Fibroblast of skin of right biceps (primary cell): ENCODE measurements around the gene MSLN.

ENCODE experiments used
- DNase-seq: peaks from one replicate; pipeline ENCODE4 v3.0.0-alpha.2; 2013

Gene MSLN

DNA sequence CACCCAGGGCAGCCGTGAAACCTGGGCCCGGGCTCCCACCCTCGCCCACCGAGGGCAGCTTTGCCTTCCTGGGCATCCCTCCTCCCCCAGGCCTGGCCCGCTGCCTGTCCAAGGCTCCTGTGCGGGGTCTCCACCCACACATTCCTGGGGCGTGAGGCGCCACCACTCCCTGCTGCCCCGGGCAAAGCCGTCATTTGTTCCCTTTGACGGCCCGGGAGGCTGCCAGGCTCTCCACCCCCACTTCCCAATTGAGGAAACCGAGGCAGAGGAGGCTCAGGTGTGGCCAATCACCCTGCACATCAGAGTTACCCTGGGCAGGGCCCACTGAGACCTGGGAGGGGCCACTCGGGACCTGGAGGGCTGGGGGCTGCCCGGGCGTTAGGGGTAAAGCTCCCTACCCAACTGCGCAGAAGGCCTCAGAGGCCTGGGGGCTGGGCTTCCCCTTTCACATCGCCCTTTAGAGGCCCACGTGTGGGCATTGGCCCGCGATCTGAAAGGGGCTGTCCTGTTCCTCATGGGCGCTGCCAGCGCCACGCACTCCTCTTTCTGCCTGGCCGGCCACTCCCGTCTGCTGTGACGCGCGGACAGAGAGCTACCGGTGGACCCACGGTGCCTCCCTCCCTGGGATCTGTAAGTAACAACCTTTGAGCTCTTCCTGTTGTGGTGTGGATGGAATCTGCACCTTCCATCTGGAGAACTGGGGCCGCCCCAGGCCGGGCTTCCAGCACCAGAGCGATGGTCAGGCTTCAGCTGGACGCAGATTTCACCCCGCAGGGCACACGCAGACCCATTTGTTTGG lies at the start of gene MSLN:
Gene MSLN, plus strand, starts transcription at position 190 of the 799 bp plus-strand sequence. CDS start 1,947 bp downstream, outside the sequence.
- no peak for DNase-seq

DNA sequence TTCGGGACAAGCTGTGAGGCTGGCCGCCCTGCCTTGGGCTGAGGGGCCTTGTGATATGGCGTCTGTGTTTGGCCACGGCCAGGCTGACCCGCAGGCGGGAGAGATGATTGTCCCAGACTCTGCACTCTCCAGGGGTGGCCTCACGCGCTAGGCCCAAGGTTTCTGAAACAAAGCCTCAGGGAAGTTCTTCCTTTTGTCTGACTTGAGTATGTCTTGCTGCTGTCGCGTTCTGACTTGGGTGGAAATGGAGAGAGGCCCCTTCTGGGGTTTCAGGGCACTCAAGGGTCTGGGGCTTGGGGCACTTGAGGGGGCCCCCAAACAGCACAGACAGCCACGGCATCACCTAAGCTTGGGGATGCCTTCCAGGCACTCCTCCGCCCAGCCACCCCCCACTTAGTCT lies 49.5 kb upstream of the MSLN start:
- no peak for DNase-seq

DNA sequence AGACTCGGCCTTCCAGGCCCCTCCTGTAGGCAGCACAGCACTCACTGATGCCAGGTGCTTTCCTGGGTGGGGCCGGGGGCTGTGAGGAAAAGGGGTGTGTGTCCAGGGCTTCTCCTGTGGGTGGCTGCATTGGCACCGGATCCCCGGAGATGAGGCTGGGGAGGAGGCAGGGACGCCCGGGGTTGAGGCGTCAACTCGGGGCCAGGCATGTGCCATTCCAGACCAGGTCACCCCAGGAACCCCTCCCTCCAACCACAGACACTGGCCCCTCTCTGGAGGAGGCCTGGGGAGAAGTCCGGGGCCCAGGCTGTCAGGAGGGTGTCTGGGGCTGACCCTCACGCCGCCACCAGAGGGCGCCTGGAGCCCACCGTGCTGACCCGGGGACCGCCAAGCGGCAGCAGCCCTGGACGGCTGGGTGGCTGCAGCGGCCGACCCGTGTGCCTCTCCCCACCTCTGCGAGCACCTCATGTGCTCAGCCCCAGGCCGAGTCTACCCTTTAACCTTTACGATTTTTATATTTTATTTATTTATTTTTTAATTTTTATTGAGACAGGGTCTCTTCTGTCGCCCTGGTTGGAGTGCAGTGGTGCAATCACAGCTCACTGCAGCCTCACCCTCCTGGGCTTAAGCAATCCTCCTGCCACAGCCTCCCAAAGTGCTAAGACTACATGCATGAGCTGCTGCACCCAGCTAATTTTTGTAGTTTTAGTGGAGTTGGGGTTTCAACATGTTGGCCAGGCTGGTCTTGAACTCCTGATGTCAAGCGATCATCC lies 48.8 kb upstream of the MSLN start:
- peak; percentile 58 for DNase-seq

DNA sequence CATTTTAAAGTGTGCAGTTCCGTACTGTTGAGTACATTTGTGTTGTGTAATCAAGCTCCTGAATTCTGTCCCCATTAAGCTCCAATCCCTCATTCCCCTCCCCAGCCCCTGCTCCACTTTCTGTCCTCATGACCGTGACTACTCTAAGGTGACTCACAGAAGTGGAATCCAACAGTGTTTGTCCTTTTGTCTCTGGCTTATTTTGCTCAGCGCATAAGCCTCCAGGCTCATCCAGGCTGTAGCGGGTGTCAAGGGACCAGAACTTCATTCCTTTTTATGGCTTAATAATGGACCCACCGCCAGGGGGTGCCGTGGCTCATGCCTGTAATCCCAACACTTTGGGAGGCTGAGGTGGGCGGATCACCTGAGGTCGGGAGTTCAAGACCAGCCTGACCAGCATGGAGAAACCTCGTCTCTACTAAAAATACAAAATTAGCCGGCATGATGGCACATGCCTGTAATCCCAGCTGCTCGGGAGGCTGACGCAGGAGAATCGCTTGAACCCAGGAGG lies 47.7 kb upstream of the MSLN start:
- peak; percentile 96 for DNase-seq

DNA sequence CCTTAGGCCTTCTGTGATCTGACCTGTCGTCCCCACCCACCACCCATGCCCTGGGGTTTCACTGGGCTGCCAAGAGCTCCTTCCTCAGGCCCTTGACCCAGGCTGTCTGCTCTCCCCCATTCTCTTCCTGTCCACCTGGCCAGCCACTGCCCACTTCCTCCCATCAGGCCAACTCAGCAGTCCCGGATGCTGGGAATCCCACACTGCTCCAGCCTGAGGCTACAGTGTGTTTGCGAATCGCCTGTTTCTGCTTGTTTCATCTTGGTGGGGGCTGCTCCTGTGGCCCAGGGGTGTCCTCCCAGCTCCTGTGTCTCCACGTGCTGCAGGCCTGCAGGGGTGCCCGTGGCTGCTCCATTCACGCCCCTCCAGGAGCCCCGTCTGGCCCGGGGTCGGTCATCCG lies 46.5 kb upstream of the MSLN start:
- no peak for DNase-seq

DNA sequence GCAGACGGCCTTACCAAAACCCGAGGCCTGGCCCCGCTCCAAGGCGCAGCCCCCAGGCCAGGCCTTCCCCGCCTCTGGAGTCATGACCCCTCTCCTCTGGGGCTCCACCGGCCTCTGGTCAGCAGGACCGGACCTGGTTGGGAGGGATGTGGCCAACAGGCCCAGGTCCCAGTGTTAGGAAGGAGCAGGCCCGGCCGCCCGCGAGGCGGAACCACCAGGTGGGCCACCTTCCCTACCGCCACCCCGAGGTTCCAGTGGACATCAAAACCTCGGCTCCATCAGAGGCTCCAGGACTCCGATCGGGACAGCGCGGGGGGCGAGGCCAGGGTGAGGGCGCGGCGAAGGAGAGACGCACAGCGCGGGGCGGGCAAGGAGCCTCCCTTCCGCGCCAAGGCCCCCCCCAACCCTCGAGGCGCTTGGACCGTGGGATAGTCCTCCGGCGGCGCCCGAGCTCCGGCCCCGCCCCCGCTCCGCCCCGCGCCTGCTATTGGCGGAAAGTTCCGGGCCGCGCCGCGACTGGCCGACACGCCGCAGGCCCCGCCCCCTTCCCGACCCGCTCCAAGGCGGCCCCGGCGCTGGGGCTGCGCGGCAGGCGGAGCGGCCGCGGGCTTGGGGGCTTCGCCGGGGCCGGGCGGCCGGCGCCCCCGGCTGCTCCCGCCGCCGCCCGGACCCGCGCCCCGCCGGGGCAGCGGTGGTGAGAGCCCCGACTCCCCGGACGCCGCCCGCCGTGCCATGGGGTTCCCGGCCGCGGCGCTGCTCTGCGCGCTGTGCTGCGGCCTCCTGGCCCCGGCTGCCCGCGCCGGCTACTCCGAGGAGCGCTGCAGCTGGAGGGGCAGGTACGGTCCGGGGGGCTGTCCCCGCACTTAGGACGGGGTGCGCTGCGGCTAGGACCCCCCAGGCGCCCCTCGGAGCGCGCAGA lies 45.7 kb upstream of the MSLN start, which contains the start of gene METRN:
Gene METRN, plus strand, starts transcription at position 561 of the 919 bp plus-strand sequence. Its CDS starts 172 bp downstream, at position 733.
- peak; percentile 87 for DNase-seq

DNA sequence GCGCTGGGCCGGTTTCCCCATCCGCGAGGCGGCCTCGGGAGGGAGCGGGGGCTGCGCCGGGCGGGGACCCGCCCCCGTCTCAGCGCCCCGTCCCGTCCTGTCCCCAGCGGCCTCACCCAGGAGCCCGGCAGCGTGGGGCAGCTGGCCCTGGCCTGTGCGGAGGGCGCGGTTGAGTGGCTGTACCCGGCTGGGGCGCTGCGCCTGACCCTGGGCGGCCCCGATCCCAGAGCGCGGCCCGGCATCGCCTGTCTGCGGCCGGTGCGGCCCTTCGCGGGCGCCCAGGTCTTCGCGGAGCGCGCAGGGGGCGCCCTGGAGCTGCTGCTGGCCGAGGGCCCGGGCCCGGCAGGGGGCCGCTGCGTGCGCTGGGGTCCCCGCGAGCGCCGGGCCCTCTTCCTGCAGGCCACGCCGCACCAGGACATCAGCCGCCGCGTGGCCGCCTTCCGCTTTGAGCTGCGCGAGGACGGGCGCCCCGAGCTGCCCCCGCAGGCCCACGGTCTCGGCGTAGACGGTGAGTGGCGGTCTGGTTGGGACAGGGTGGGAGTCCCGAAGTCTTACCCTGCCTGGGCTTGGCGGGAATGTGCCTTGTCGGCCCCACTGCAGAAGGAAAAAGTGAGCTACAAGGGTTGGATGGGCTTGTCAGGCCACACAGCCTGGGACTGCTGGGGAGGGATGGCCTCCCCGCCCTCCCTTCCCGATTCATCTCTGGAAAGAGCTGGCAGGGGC lies 44.9 kb upstream of the MSLN start:
- peak; percentile 35 for DNase-seq

DNA sequence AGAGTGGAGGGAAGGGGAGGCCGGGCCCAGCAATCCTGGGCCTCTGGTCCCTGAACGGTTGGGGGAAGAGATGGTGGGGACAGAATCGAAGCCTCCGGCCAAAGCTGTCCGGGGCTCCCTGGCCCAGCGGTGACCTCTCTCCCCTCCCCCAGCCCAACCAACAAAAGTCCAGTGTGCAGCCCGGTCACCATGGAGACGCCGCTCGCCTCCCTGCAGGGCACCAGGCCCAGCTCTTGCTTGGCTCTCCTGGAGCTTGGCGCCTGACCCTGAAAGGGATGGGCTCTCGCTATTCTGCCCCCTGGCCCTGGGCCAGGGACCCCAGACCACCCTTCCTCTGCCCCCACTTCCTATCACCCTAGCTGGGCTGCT lies 44.4 kb upstream of the MSLN start:
- DNase-seq: peak; percentile 20

DNA sequence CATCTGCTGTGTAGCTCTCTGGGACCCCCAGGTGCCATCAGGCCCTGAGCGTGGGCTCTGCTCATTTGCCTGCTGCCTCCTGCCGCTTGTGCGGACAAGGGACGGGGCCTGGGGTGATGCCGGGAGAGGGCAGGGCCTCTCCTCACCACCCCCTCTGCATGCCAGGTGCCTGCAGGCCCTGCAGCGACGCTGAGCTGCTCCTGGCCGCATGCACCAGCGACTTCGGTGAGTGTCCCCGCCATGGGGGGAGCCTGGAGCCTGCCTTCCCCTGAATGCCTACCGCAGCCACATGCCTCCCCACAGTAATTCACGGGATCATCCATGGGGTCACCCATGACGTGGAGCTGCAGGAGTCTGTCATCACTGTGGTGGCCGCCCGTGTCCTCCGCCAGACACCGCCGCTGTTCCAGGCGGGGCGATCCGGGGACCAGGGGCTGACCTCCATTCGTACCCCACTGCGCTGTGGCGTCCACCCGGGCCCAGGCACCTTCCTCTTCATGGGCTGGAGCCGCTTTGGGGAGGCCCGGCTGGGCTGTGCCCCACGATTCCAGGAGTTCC lies 43.7 kb upstream of the MSLN start:
- no peak for DNase-seq

DNA sequence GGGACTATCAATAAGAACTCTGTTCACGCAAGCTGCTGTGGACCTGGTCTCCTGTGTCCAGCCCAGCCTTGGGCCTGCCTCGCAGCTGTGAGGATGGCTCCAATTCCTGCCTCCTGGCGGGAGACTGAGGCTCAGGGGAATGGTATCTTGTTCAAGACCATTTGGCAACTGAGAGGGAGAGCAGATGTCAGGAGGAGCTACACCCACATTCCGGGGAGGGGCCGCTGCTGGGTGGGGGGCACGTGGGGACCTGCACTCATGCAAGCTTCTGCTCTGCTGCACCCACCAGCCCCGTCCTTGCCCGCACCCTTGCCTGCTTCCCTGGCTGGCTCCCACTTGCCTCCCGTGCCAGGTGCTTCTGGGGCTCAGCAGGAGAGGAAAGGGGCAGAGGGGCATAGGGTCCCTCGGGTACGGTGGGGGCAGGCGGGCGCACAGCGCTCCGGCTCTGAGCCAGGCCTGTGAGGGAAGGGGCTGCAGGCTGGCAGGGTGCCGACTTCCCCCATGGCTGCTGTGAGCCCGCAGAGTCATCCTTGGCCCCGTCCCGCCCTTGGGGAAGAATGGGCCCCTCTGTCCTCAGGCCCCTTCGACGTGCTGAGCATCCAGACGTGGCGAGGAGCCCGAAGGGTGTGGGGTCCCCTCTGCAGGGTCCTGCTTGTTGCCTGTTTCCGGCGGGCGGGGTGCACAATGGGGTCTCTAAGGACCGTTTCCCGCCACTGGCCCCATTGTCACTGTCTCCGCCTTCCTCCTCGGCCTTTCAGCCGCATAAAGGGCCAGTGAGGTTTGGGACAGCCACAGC lies 42.9 kb upstream of the MSLN start:
- no peak for DNase-seq

DNA sequence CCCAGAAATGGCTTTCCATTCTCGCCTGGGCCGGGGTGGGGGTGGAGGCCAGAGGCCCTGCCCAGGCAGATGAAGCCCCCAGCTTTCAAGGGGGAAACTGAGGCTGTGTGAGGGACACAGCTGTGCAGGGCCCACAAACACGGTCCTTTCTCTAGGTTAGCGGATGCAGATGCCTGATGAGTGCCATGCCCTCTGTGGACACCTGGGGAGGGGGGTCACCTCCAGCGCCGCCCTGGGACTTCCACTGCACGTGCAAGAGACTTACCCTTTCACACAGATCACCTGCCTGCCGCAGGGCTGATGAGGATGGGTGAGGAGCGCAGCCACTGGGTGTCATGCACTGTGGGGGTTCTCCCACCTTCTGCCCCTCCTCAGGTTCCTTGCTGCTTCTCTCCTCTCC lies 42.1 kb upstream of the MSLN start:
- no peak for DNase-seq

DNA sequence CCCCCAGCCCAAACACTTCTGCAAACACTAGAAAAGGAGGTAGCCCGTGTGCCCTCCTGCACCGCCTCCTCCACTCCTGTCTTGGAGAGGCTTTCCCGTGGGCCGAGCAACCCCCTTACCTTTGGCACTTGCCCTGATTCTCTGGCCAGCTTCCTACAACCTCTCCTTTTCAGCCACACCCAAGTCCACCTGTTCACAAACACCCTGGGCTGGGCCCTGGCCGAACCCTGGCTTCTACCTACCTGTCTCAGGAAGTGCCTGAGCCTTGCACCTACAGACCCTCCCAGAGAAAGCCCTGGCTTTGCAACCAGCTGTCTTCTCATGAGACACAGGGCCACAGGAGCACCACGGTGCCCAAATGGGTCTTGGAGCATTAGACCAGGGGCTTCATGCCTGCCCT lies 41.6 kb upstream of the MSLN start:
- DNase-seq: no peak

DNA sequence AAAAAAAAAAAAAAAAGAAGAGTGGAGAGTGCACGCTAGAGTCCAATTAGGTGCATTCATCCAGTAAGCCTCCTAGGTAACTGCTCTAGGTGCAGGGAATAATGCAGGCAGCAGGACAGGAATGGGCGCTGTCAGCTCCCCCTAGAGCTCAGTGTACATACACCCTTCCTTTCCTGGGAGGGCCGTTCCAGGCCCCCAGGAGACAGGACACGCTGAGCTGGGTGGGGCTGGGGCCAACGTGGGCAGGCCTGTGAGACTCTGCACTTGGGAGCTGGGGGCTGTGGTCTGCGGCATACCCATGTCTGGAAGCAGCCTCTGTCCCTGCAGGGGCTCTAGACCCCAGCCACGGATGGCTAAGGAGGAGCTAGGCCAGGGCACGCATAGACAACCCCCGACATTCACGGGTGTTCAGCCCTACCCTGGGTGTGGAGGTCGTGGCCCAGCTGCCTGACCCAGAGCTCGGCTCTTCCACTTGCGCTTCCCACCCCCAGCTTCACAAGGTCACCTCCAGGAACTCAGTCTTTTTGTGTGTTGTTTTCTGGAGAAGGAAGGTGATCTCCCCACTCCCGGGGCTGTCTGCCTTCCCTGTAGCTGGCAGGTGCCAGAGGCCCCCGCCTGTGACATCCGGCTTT lies 40.6 kb upstream of the MSLN start:
- peak; percentile 17 for DNase-seq

DNA sequence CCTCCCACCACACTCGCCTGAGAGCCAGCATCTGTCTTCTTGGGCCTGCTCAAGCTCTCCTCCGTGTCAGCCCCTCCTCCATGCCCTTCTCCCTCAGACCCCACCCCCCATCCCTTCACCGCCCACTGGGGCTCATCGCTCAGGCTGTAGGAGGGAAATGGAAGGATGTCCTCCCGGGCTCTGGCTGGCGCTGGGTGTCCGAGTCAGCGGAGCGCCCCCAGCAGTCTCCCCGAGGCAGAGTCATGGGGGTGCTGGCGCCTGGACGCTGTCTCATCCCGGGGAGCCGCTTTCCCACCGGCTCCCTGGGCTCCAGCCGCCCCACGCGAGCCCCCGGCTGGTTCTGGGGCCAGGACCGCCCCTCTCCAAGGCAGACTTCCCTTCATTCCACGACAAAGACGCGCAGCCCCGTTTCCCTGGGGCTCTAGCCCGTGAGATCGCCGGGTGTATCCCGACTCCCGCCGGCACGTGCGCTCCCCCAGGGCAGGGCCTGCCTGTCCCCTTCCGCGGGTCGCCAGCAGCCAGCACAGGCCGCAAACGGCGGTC lies 40.0 kb upstream of the MSLN start:
- peak; percentile 75 for DNase-seq

DNA sequence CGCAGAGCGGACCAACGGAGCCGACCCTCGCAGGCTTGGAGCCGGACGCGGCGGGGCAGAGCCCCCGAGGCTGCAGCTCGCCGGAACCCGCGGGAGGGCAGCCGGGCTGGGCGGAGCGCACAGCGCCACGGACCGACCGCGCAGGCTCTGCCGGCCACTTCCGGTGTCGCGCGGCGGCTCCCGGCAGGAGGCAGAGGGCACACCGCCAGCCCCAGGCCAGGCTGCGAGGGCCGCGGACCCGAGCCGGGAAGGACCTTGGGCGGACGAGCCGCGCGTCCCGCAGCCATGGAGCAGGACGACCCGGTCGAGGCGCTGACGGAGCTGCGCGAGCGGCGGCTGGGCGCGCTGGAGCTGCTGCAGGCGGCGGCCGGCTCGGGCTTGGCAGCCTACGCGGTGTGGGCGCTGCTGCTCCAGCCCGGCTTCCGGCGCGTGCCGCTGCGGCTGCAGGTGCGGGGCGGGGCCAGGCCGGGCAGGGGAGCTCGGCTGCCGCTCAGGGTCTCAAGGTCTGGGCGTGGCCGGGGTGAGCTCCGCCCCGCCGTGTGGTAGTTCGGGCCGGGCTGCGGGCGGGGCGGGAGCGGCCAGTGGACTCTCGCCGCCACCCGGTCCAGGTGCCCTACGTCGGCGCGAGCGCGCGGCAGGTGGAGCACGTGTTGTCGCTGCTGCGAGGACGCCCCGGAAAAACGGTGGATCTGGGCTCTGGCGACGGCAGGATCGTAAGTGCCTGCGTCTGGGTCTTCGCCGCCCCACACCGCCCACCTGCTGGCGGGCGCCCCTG lies 39.4 kb upstream of the MSLN start, which contains the start of gene ANTKMT:
Gene ANTKMT, plus strand, starts transcription at position 157 of the 775 bp plus-strand sequence. Its CDS starts 129 bp downstream, at position 286.
- DNase-seq: peak; percentile 68

DNA sequence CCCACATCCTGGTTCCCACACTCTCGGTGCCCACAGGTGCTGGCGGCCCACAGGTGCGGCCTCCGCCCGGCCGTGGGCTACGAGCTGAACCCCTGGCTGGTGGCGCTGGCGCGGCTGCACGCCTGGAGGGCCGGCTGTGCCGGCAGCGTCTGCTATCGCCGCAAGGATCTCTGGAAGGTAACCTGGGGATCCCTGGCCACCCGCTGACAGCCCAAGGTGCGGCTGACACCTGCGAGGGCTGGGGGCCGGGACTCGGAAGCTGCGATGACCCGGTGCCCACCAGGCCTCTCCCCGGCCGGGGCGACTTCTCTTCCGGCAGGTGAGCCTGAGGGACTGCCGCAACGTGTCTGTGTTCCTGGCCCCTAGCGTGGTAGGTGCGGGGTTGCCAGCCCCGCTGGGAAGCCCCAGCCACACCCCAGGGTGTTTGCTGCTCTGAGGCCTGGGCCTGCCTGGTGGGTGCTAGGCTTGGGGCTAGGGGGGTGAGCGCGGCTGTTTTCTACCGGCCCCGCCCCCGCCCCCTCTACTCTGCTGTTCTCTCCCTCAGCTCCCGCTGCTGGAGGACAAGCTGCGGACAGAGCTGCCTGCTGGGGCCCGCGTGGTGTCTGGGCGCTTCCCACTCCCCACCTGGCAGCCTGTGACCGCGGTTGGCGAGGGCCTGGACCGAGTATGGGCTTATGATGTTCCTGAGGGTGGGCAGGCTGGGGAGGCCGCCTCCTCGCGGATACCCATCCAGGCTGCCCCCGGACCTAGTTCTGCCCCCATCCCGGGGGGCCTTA lies 38.6 kb upstream of the MSLN start:
- no peak for DNase-seq

DNA sequence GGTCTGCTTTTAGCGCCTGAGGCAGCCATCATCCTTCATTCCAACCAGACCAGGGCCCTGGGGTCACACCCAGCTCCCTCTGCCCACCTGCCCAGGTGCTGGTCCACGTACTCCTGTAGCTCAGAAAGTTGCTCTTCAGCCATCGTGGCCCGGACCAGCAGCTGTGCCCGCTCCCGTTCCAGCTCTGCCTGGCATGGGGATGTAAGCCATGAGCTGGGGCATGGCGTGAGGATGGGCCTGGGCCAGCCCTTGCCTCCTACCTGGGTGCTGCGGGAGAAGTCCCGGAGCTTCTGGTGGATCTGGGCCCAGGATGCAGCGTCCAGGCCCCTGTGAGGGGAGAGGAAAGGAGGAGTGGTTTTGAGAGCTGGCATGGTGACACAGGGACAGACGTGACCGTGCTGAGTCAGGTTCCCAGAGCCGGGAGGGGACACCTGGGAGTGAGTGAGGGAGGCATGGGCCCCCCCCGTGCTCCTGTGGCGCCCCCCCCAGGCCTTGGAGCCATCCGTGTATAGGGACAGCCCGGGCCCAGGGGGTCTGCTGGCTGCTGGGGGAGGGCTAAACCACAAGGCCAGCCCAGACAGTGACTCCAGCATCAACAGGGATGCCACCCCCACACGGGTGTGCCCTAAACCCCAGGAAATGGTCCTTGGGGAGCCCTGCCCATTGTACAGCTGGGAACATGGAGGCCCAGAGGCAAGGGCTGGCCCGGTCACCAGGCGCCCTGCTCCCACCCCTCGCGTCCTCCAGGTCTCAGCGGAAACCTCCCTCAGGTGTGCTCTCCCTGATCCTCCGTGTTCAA lies 37.5 kb upstream of the MSLN start:
- DNase-seq: no peak
